Activated naive CD8-positive, alpha-beta T cell (primary cell): ENCODE results near the gene ZNF853.

ENCODE experiments used
- H3K27ac Mint-ChIP-seq: one replicate; pipeline ENCODE4 v1.8.0; 2021; ENCODE audit warnings: mixed read lengths
- H3K27me3 Mint-ChIP-seq: one replicate; pipeline ENCODE4 v1.8.0; 2021; ENCODE audit warnings: mixed read lengths
- H3K36me3 Mint-ChIP-seq: one replicate; pipeline ENCODE4 v1.8.0; 2021; ENCODE audit warnings: mixed read lengths
- H3K4me1 Mint-ChIP-seq: one replicate; pipeline ENCODE4 v1.8.0; 2021; ENCODE audit warnings: low read depth, mixed read lengths
- H3K4me3 Mint-ChIP-seq: one replicate; pipeline ENCODE4 v1.8.0; 2021; ENCODE audit warnings: mild to moderate bottlenecking, mixed read lengths
- H3K9me3 Mint-ChIP-seq: one replicate; pipeline ENCODE4 v1.8.0; 2021; ENCODE audit warnings: low read depth, mixed read lengths

The ZNF853 gene

DNA sequence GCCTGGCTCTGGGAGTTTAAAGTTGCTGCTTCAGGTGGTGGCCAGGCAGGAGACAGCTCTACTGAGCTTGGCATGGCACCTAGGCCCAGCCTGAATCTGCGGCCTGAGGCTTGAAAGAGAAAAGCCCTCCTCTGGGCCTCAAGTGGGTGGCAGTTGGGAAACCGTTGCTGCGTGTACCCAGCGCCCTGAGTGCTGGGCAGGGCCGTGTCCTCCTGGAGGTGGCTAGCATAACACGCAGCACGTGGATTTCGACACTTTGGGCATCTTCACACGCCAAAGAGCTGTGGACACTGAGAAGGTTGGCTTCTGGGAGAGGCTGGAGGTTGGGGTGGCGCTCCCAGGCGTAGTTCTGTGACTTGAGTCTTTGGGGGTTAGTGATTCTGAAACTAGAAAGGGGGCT, 24.2 kb downstream of the ZNF853 start:
- H3K27ac Mint-ChIP-seq = peak overlapping the region; percentile 78
- no peaks in the 10 kb centered on the region for H3K27me3 Mint-ChIP-seq
- peak overlapping the region; percentile 92 for H3K4me3 Mint-ChIP-seq
- H3K36me3 Mint-ChIP-seq = peaks cover 4% of the 10 kb centered on the region
- H3K9me3 Mint-ChIP-seq = no peaks in the 10 kb centered on the region
- H3K4me1 Mint-ChIP-seq = peaks cover 26% of the 10 kb centered on the region

GRCh38 chr7:6640246-6640721, 24.9 kb downstream of the ZNF853 start:
- Mint-ChIP-seq H3K9me3 (no peaks in the 10 kb centered on the region), H3K4me1 (peaks cover 26% of the 10 kb centered on the region), H3K4me3 (peak overlapping the region; percentile 48), H3K36me3 (peaks cover 4% of the 10 kb centered on the region), H3K27ac (peak overlapping the region; percentile 78), H3K27me3 (no peaks in the 10 kb centered on the region)

- Mint-ChIP-seq H3K27me3 (no peaks in the 10 kb centered on the region), H3K4me3 (no peak overlapping the region), H3K9me3 (no peaks in the 10 kb centered on the region), H3K27ac (no peak overlapping the region), H3K4me1 (peaks cover 24% of the 10 kb centered on the region), H3K36me3 (peaks cover 4% of the 10 kb centered on the region)
These were observed 26.1 kb downstream of the ZNF853 start for GRCh38 chr7:6641305-6642035.

GRCh38 chr7:6642239-6642839, 26.9 kb downstream of the ZNF853 start:
- Mint-ChIP-seq H3K27me3 (no peaks in the 10 kb centered on the region), H3K9me3 (no peaks in the 10 kb centered on the region), H3K4me1 (peaks cover 24% of the 10 kb centered on the region), H3K4me3 (no peak overlapping the region), H3K36me3 (peaks cover 4% of the 10 kb centered on the region), H3K27ac (no peak overlapping the region)

DNA sequence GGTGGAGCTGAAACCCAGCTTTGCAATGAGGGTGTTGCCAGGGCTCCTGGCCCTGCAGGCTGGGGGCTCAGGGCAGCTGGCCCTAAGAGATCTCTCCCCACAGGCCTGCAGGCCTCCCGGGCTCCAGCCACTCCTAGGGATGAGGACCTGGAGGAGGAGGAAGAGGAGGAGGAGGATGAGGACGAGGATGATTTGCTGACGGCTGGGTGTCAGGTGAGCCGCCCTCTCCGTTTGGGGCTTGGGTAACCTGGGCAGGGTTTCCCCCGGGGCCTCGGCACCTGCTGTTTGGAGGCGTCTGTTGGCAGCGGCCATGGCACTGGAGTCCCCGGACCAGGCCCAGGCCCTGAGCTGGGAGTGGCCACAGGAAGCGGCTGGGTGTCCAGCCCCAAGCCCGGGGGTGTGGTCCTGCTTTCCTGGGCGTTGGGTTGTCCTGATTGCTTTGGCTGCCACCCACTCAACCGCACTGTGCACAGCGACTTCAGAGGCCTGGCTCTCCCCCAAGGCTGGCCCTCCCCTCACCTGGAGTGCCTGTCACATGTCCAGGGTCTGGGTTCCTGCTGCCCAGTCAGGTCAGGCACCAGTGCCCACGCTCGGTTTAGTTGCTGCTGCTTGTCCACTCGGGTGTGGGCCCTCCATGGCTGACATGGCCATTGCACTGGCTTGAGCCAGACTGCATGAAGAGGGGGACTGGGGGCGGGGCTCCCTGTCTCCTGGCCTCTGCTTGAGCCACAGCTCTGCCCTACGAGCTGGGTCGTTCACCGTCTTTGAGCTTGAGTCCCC, 27.6 kb downstream of the ZNF853 start:
- Mint-ChIP-seq H3K36me3 (peaks cover 4% of the 10 kb centered on the region), H3K27ac (no peak overlapping the region)

DNA sequence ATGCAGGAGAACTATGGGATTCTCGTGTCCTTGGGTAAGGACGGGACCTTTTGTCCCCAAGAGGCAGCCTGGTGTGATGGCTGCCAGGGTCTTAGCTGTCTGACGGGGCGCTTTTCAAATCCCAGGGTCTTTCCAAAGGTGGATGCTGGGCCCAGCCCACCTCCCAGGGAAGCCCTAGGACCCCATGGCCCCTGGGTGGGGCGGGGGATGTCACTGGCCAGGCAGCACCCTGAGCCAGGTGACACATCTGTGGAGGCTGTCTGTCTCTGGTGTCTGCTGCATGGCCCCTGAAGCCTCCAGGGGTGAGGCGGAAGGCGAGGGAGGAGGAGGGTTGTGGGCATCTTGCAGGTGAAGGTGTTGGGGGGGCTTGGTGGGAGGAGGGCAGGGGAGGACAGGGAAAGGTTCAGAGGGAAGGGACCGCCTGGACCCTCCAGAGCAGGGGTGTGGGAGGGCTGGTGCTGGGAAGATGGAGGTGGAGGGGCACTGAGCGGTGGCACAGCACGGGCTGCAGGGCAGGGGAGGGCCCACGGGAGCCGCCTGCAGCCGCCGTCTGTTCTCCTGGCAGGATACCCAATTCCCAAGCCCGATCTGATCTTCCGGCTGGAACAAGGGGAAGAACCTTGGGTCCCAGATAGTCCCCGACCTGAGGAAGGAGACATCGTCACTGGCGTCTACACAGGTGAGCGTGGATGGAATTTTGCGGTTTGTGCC, 28.7 kb downstream of the ZNF853 start:
- no peaks in the 10 kb centered on the region for H3K27me3 Mint-ChIP-seq
- H3K36me3 Mint-ChIP-seq = peaks cover 4% of the 10 kb centered on the region
- H3K4me3 Mint-ChIP-seq = no peak overlapping the region
- H3K27ac Mint-ChIP-seq = no peak overlapping the region
- no peaks in the 10 kb centered on the region for H3K9me3 Mint-ChIP-seq
- H3K4me1 Mint-ChIP-seq = peaks cover 12% of the 10 kb centered on the region

More for the DNA sequence above, 27.6 kb downstream of the ZNF853 start:
- H3K4me3 Mint-ChIP-seq = no peak overlapping the region
- H3K27me3 Mint-ChIP-seq = no peaks in the 10 kb centered on the region
- no peaks in the 10 kb centered on the region for H3K9me3 Mint-ChIP-seq
- H3K4me1 Mint-ChIP-seq = peaks cover 21% of the 10 kb centered on the region

DNA sequence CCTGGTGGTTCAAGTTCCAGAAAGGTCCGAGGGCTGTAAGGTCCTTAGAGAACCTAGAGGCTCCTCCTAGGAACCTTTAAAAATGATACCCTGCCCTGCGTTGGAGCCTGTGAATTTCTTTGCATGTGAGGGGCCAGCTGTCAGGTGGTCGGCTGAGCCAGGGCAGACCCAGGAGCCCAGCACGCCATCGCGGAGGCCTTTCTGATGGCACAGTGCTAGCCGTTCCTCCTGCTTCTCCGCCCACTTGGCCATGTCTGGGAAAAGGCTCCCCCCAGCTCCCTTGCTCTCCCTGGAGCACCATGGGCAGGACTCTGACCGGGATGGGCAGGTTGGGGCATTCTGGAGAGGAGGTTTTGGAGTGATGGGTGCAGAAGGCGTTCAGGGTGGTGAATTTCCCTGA, 29.3 kb downstream of the ZNF853 start:
- no peaks in the 10 kb centered on the region for H3K9me3 Mint-ChIP-seq
- H3K4me1 Mint-ChIP-seq = peaks cover 6% of the 10 kb centered on the region
- H3K27me3 Mint-ChIP-seq = no peaks in the 10 kb centered on the region
- H3K27ac Mint-ChIP-seq = no peak overlapping the region
- H3K4me3 Mint-ChIP-seq = no peak overlapping the region
- H3K36me3 Mint-ChIP-seq = peaks cover 4% of the 10 kb centered on the region

- Mint-ChIP-seq H3K4me1 (no peaks in the 10 kb centered on the region), H3K9me3 (no peaks in the 10 kb centered on the region), H3K36me3 (peaks cover 3% of the 10 kb centered on the region), H3K4me3 (no peak overlapping the region), H3K27ac (no peak overlapping the region), H3K27me3 (no peaks in the 10 kb centered on the region)
These were observed 31.1 kb downstream of the ZNF853 start for GRCh38 chr7:6646465-6646864.

DNA sequence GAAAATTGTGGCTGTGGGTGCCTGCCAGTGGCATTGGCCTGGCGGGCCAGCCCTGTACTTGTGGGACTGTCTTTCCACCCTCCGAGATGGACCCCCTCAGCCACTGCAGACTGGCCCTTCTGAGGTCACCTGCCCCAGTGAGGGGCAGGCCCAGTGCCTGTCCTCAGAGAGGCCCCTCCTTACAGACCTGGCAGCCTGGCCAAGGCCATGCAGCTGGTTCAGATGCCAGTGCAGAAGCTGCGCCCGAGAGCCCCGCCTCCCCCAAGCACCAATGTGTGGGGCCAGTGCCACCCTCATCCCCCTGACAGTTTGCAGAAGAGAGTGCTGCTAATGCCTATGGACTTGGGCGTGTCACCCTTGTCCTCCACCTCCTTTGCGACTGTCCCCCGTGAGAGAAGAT, 31.7 kb downstream of the ZNF853 start:
- H3K4me1 Mint-ChIP-seq = no peaks in the 10 kb centered on the region
- H3K36me3 Mint-ChIP-seq = peaks cover 3% of the 10 kb centered on the region
- no peaks in the 10 kb centered on the region for H3K27me3 Mint-ChIP-seq
- H3K27ac Mint-ChIP-seq = no peak overlapping the region
- no peaks in the 10 kb centered on the region for H3K9me3 Mint-ChIP-seq
- no peak overlapping the region for H3K4me3 Mint-ChIP-seq

DNA sequence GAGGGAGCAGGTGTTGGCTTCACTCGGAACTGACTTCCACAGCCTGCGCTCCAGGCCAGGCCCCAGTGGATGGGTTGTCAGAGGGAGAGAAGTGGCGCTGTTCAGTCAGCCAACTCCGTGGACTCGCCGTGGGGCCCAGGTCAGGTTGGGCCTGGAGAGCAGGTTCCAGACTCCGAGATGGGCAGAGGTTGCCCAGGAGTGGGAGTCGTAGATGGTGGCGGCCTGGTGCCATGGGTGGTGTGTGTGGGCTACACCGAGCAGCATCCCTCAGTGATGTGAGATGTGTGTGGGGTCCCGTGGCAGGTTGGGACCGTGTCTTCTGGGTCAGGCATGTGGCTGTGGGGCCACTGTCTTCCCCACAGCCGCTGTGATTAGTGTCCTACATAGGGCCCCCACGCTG, 32.1 kb downstream of the ZNF853 start:
- no peaks in the 10 kb centered on the region for H3K9me3 Mint-ChIP-seq
- peaks cover 3% of the 10 kb centered on the region for H3K36me3 Mint-ChIP-seq
- H3K27me3 Mint-ChIP-seq = no peaks in the 10 kb centered on the region
- H3K27ac Mint-ChIP-seq = no peak overlapping the region
- no peaks in the 10 kb centered on the region for H3K4me1 Mint-ChIP-seq
- H3K4me3 Mint-ChIP-seq = no peak overlapping the region

GRCh38 chr7:6648066-6648814, 32.8 kb downstream of the ZNF853 start:
- no peaks in the 10 kb centered on the region for H3K27me3 Mint-ChIP-seq
- no peaks in the 10 kb centered on the region for H3K9me3 Mint-ChIP-seq
- no peaks in the 10 kb centered on the region for H3K4me1 Mint-ChIP-seq
- H3K27ac Mint-ChIP-seq = no peak overlapping the region
- H3K4me3 Mint-ChIP-seq = no peak overlapping the region
- H3K36me3 Mint-ChIP-seq = peaks cover 3% of the 10 kb centered on the region

- H3K36me3 Mint-ChIP-seq = peaks cover 3% of the 10 kb centered on the region
- no peak overlapping the region for H3K4me3 Mint-ChIP-seq
- H3K9me3 Mint-ChIP-seq = no peaks in the 10 kb centered on the region
- no peaks in the 10 kb centered on the region for H3K27me3 Mint-ChIP-seq
- H3K27ac Mint-ChIP-seq = no peak overlapping the region
- H3K4me1 Mint-ChIP-seq = no peaks in the 10 kb centered on the region
These were observed 33.4 kb downstream of the ZNF853 start for GRCh38 chr7:6648815-6649104.

- Mint-ChIP-seq H3K27ac (no peak overlapping the region), H3K4me1 (no peaks in the 10 kb centered on the region)
These were observed 34.0 kb downstream of the ZNF853 start for GRCh38 chr7:6649241-6649961.

GRCh38 chr7:6650086-6650485, 34.7 kb downstream of the ZNF853 start:
- H3K9me3 Mint-ChIP-seq = no peaks in the 10 kb centered on the region
- H3K36me3 Mint-ChIP-seq = peaks cover 6% of the 10 kb centered on the region
- H3K27ac Mint-ChIP-seq = no peak overlapping the region
- no peaks in the 10 kb centered on the region for H3K27me3 Mint-ChIP-seq
- no peak overlapping the region for H3K4me3 Mint-ChIP-seq
- H3K4me1 Mint-ChIP-seq = no peaks in the 10 kb centered on the region

More at GRCh38 chr7:6649241-6649961, 34.0 kb downstream of the ZNF853 start:
- Mint-ChIP-seq H3K27me3 (no peaks in the 10 kb centered on the region), H3K9me3 (no peaks in the 10 kb centered on the region), H3K36me3 (peaks cover 3% of the 10 kb centered on the region), H3K4me3 (no peak overlapping the region)
